IPS-18a (cell line): Measurements from ENCODE around the gene SLC39A8.
"Not testable (repeated sequence)": the region's sequence is repeated elsewhere in the genome, so short reads cannot be mapped to it uniquely, and the experiment has no call there.

Experiments
- H3K27ac ChIP-seq: one replicate; pipeline ENCODE4 v1.5.1; 2013; ENCODE audit warnings: low read length
- H3K27me3 ChIP-seq: one replicate; pipeline ENCODE4 v1.6.1; 2013; ENCODE audit warnings: mild to moderate bottlenecking, low read length; ENCODE audit not compliant: control insufficient read depth, insufficient read depth
- H3K36me3 ChIP-seq: one replicate; pipeline ENCODE4 v1.6.1; 2013; ENCODE audit warnings: low read depth, low read length; ENCODE audit not compliant: control insufficient read depth
- H3K4me1 ChIP-seq: one replicate; pipeline ENCODE4 v1.6.1; 2013; ENCODE audit warnings: low read depth, low read length; ENCODE audit not compliant: control insufficient read depth
- H3K4me3 ChIP-seq: one replicate; pipeline ENCODE4 v1.5.1; 2013; ENCODE audit warnings: low read length
- H3K9ac ChIP-seq: one replicate; pipeline ENCODE4 v1.6.1; 2013; ENCODE audit warnings: mild to moderate bottlenecking, low read length, moderate library complexity
- H3K9me3 ChIP-seq: one replicate; pipeline ENCODE4 v1.6.1; 2013; ENCODE audit warnings: low read depth, low read length; ENCODE audit not compliant: control insufficient read depth

SLC39A8 gene

GRCh38 chr4:102344954-102345794 is at the start of gene SLC39A8:
Gene SLC39A8 (minus strand): TSS chr4:102345482. CDS start chr4:102344662, 820 bp downstream.
- H3K27ac ChIP-seq, result no peak within 1 kb of the TSS
- no peaks in the 10 kb centered on the region for H3K36me3 ChIP-seq
- peak within 1 kb of the TSS; percentile 62 for H3K9ac ChIP-seq

GRCh38 chr4:102392033-102392744 is 46.9 kb upstream of the SLC39A8 start:
- no peaks in the 10 kb centered on the region for H3K36me3 ChIP-seq

More at GRCh38 chr4:102344954-102345794, at the start of gene SLC39A8:
- Histone ChIP-seq H3K27me3 (peaks cover 44% of the 10 kb centered on the region), H3K9me3 (no peaks in the 10 kb centered on the region), H3K4me3 (peak within 1 kb of the TSS; percentile 82), H3K4me1 (peaks cover 36% of the 10 kb centered on the region)

GRCh38 chr4:102390438-102390837 is 45.2 kb upstream of the SLC39A8 start:
- no peak overlapping the region for H3K9ac ChIP-seq
- no peaks in the 10 kb centered on the region for H3K9me3 ChIP-seq
- H3K27ac ChIP-seq, result no peak overlapping the region

More at GRCh38 chr4:102392033-102392744, 46.9 kb upstream of the SLC39A8 start:
- Histone ChIP-seq H3K27me3 (no peaks in the 10 kb centered on the region), H3K4me3 (no peak overlapping the region), H3K27ac (no peak overlapping the region), H3K9ac (no peak overlapping the region), H3K9me3 (no peaks in the 10 kb centered on the region), H3K4me1 (peaks cover 15% of the 10 kb centered on the region)

GRCh38 chr4:102388611-102389010 is 43.3 kb upstream of the SLC39A8 start:
- no peaks in the 10 kb centered on the region for H3K36me3 ChIP-seq
- no peak overlapping the region for H3K27ac ChIP-seq
- H3K4me3 ChIP-seq, result no peak overlapping the region
- no peak overlapping the region for H3K9ac ChIP-seq
- peaks cover 15% of the 10 kb centered on the region for H3K4me1 ChIP-seq
- H3K9me3 ChIP-seq, result no peaks in the 10 kb centered on the region
- H3K27me3 ChIP-seq, result no peaks in the 10 kb centered on the region

More at GRCh38 chr4:102390438-102390837, 45.2 kb upstream of the SLC39A8 start:
- H3K4me3 ChIP-seq, result no peak overlapping the region
- peaks cover 15% of the 10 kb centered on the region for H3K4me1 ChIP-seq
- H3K27me3 ChIP-seq, result no peaks in the 10 kb centered on the region
- no peaks in the 10 kb centered on the region for H3K36me3 ChIP-seq

GRCh38 chr4:102387552-102388150 is 42.4 kb upstream of the SLC39A8 start:
- no peaks in the 10 kb centered on the region for H3K36me3 ChIP-seq
- no peak overlapping the region for H3K27ac ChIP-seq
- no peak overlapping the region for H3K9ac ChIP-seq
- peaks cover 15% of the 10 kb centered on the region for H3K4me1 ChIP-seq
- H3K9me3 ChIP-seq, result no peaks in the 10 kb centered on the region
- H3K4me3 ChIP-seq, result no peak overlapping the region
- H3K27me3 ChIP-seq, result no peaks in the 10 kb centered on the region

- Histone ChIP-seq H3K4me1 (peaks cover 15% of the 10 kb centered on the region), H3K9me3 (no peaks in the 10 kb centered on the region), H3K36me3 (no peaks in the 10 kb centered on the region), H3K27me3 (no peaks in the 10 kb centered on the region), H3K27ac (no peak overlapping the region), H3K9ac (no peak overlapping the region), H3K4me3 (no peak overlapping the region)
These were observed 41.7 kb upstream of the SLC39A8 start for GRCh38 chr4:102386966-102387365.

GRCh38 chr4:102380253-102380652 is 35.0 kb upstream of the SLC39A8 start:
- not testable (repeated sequence) for H3K9me3 ChIP-seq, H3K27ac ChIP-seq, H3K4me3 ChIP-seq, H3K36me3 ChIP-seq, H3K9ac ChIP-seq, H3K27me3 ChIP-seq, H3K4me1 ChIP-seq

GRCh38 chr4:102362922-102363432 is 17.7 kb upstream of the SLC39A8 start:
- H3K4me3 ChIP-seq, result no peak overlapping the region
- H3K9me3 ChIP-seq, result no peaks in the 10 kb centered on the region
- no peak overlapping the region for H3K27ac ChIP-seq
- H3K36me3 ChIP-seq, result no peaks in the 10 kb centered on the region
- H3K4me1 ChIP-seq, result no peaks in the 10 kb centered on the region
- no peaks in the 10 kb centered on the region for H3K27me3 ChIP-seq
- H3K9ac ChIP-seq, result no peak overlapping the region

GRCh38 chr4:102358128-102358527 is 12.8 kb upstream of the SLC39A8 start:
- H3K27me3 ChIP-seq, result no peaks in the 10 kb centered on the region
- no peak overlapping the region for H3K9ac ChIP-seq
- no peak overlapping the region for H3K27ac ChIP-seq
- H3K4me1 ChIP-seq, result no peaks in the 10 kb centered on the region
- no peak overlapping the region for H3K4me3 ChIP-seq
- H3K36me3 ChIP-seq, result no peaks in the 10 kb centered on the region
- no peaks in the 10 kb centered on the region for H3K9me3 ChIP-seq

- not testable (repeated sequence) for H3K36me3 ChIP-seq, H3K4me1 ChIP-seq, H3K27me3 ChIP-seq, H3K9ac ChIP-seq, H3K4me3 ChIP-seq, H3K27ac ChIP-seq, H3K9me3 ChIP-seq
These were observed 12.4 kb upstream of the SLC39A8 start for GRCh38 chr4:102357637-102358036.

- H3K4me3 ChIP-seq, result no peak overlapping the region
- no peak overlapping the region for H3K9ac ChIP-seq
- no peaks in the 10 kb centered on the region for H3K4me1 ChIP-seq
- no peaks in the 10 kb centered on the region for H3K9me3 ChIP-seq
- H3K27me3 ChIP-seq, result no peaks in the 10 kb centered on the region
- no peaks in the 10 kb centered on the region for H3K36me3 ChIP-seq
- H3K27ac ChIP-seq, result no peak overlapping the region
These were observed 11.4 kb upstream of the SLC39A8 start for GRCh38 chr4:102356562-102357202.
